ENCODE measurements around the gene FILIP1. TPM values are rescaled to one million over a fixed set of nuclear protein-coding genes. Genes with fewer than 3 reads are reported as not detected.
"Not testable (repeated sequence)": the region's sequence is repeated elsewhere in the genome, so short reads cannot be mapped to it uniquely, and the experiment has no call there.

FILIP1 gene
- total RNA-seq, 1 experiment from 2014 or later: not detected

DNA sequence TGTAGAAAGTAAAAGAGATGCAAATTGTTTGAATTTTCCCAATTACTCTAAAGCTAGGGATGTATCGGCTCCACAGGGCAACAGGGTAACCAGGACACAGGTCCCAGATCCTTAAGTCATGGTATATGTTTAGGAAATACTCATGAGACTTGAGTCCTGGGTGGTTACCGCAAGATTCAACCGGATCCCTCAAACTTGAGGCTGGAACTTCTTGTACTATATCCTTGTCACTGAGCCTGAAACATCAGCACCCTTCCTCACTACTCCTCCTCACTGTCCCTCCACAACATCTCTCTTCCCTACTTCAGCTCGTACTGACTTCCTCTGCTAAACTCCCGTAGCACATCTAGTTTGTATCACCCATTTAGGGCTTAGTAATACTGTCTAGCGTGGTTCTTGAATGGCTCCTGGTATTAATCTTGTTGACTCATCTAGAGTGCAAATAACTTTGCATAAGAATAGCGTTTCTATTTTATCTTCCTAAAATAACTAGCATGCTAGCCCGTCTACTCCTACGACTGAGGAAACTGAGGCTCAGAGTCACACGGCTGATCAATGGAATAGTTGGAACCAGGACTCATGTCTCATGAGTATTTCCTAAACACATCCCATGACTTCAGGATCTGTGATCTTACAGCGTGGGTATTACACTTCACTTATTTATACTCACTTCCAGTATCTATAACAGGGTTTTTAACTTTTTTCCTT lies 72.1 kb downstream of the FILIP1 start:
- DNase-seq (ENCODE audit: low spot score): no peak

DNA sequence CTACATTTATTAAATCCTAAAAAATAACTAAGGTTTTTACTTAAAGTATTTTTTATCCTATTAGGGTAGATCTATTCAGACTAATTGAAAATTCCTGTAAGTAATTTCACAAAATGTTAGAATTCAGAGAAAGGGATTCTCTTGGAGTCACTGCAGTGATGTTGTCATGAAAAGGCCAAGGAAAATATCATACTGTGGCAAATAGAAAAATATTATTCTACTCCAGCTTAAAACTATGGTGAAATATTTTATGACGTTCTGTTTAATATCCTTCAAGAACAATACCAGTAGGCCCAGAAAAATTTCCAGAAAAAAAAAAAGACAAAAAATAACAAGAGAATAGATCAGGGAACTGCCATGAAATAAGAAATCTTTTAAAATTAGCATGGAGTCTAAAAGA lies 73.6 kb downstream of the FILIP1 start:
- no peak for DNase-seq (ENCODE audit: low spot score)

DNA sequence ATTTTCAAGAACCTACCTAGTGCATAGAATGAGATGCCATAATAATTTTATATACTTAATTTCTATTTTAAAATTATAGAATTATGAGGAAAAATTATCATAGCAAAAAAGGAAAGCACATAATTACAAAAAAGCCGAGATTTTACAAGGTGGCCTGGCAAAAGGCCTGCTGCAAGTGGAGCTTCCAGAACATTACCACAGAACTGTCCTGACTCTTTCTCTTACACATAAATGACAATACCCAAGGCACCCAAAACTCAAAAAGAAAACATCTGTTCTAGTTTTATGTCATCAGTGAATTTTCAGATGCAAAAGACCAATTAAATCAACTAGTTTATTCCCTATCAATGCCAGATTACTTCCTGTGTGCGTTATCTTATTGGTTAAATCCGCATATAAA lies 74.2 kb downstream of the FILIP1 start:
- no peak for DNase-seq (ENCODE audit: low spot score)

DNA sequence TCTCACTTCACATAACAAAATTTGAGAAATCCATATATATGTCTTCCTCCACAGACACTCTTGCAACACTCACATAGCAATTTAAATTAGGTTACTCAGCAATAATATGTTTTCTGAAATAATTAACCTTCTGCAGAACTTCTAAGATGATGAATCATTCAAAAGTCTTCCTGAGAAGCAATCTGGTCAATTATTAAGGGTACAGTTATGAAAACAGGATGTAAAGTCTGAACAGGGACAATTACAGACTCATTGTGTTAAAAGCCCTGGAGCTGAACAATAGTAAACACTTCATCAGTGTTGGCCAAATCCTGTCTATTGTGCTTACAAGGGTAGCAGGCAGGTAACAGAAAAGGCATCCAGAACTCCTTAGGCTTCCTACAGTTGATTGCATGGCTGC lies 75.4 kb downstream of the FILIP1 start:
- DNase-seq (ENCODE audit: low spot score): no peak

DNA sequence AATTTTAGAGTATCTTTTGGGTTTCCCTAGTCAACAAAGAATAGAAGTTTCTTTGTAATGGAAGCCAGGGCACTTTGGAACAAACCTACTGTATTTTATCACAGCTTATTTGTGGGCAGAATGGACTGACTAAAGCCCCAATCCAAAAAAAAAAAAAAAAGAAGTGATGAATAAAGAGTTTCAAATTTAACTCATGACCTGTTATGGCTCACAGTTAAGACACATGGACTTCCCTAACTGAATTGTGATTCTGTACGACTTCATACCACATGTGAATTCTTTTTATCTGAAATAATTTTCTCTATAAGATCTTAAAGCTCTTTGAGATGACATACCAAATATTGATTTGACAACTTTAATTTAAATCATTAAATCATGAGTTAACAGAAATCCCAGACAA lies 77.2 kb downstream of the FILIP1 start:
- DNase-seq (ENCODE audit: low spot score): no peak

DNA sequence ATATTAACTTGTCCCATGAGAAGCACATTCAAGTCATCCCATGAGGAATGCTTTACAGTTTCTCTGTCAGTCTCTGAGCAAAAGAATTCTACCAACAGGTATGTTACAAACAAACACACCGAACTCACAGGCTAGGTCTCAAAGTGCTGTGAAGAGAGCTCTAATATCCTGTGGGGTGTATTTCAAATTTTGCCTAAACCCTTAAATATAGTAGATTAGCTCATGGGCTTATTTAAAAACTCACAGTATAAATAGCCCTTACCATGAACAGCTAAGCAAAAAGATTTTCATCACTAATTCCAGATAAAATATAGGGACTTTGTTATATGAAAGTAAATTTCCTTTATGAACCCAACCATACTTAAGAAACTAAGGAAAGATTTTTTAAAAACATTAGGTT lies 77.8 kb downstream of the FILIP1 start:
- DNase-seq (ENCODE audit: low spot score): no peak

DNA sequence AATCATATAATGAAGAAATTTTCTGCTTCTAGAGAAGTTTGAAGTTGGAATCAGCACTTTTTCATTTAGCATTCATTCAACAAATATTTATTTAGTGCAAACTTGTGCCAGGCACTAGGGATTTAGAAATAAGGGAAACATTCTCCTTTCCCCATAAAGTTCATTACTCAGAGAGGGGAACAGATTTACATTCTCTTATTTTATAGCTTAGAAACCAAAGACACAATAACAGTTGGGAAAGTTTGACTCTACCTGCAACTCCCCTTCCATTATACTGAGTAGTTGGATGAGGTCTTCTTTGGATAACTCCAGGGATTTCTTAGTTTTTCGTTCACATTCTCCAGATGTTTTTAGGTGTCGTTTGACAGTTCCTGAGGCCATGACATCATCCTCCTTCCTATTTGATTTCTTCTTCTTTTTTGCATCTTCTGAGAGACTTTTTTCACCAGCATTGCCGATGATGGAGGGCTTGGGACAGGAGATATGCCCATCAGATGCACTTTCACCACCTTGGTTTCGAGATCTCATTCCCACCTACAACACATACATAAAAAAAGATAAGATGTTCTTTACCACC lies 79.1 kb downstream of the FILIP1 start:
- DNase-seq (ENCODE audit: low spot score): no peak

DNA sequence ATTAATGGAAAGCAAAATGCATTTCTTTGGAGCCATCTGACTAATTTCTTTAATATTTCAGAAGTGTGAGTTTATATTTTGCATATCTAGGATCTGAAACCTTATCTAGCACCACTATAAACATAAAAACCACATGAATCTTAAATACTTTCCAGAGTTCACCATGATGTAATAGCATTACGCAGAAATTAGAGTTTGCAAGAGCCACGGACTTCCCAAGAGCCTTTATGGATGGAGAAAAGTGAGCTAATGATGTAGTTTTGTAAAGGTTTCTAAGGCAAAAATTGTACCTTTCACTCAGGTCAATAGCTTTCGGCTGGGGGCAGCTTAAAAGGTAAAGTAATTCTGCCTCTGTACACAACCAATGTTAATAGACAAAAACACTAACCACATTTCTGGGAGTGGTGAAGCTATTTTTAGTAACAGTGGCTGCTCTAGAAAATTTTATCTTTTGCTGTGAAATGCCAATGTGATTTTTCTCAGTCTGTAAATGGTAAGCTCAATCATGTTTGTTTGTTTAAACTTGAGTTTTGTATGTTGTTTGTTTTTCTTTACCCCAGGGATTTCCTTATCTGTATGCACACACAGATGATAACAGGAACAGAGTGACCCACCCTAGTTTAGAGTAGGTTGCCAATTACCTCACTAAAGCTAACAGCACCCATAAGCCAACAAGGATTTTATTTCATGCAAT lies 80.5 kb downstream of the FILIP1 start:
- DNase-seq (ENCODE audit: low spot score): no peak

DNA sequence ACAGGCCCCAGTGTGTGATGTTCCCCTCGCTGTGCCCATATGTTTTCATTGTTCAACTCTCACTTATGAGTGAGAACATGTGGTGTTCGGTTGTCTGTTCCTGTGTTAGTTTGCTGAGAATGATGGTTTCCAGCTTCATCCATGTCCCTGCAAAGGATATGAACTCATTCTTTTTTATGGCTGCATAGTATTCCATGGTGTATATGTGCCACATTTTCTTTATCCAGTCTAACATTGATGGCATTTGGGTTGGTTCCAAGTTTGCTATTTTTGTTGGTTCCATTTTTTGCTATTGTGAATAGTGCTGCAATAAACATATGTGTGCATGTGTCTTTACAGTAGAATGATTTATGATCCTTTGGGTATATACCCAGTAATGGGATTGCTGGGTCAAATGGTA lies 83.0 kb downstream of the FILIP1 start:
- DNase-seq (ENCODE audit: low spot score): not testable (repeated sequence)

DNA sequence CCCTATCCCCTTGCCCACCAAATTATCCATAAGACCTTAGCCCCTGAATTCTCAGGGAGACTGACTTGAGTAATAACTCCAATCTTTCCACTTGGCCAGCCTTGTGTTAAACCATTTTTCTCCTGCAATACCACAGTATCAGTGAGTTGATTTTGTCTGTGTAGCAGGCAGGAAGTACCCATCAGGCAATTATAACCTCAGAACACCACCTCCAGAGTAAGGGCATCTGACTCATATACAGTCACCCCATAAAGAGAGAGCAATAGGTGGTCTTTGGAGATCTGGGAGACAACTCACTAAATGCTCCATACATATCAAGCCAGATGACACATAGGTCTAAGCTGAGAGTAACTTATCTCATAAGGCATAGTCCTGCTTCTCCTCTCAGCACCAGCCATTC lies 83.7 kb downstream of the FILIP1 start:
- DNase-seq (ENCODE audit: low spot score): no peak

DNA sequence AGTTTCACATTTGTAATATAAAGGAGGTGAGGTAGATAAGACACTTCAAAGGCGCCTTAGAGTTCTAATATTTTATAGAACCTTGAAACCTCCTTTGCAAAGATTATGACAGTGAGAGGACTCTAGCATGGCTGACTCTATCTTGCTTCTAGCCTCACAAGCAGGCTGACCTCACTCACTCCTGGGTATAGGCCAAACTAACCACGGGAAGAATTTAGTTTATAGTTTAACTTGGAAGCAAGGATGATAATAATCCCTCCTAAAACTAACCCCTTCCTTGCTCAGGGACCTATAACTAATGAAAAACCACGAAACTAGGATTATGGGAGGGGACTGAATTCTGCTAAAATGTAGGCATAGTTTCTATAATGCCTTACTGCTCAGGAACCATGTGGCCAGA lies 84.3 kb downstream of the FILIP1 start:
- DNase-seq (ENCODE audit: low spot score): no peak

DNA sequence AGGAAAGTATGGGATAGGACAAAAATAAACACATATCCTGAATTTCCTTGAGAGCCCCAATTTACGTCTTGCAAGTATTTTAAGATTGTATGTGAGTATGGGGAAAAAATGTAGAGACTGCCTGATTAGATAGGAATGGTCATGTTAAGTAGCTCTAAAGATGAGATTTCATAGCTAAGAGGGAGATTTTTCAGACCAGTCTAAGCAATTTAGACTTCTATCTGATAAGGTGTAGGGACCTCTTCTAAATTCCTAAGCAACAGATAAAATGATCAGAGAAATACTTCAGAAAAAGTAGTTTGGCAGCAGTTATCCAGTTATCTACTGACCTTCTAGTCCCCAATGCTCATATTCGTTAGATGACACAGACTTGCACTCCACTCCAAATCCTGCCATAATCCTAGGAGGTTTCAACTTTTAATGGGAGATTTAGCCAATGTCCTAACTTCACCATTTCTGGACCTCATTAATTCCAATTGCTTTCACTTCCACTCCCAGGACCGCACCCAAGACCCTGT lies 90.0 kb downstream of the FILIP1 start:
- no peak for DNase-seq (ENCODE audit: low spot score)

DNA sequence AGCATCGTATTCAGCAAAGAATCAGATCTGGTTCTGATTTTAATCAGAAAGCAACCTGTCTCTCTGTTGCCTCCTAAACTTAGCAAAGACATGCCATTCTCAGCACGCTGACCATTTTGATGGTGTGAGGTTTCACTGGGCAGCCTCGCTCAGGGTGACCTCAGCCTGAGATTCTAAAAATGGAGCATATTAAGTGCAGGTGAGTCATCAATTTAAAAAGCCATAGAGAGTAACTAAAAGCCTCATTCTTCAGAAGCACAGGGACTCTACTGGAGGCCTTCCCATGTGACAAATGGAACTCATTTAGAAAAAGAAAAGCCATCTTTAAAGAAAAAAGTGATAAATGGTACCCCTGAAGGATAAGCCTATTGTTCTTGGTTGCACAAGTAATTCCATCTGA lies 91.3 kb downstream of the FILIP1 start:
- no peak for DNase-seq (ENCODE audit: low spot score)

DNA sequence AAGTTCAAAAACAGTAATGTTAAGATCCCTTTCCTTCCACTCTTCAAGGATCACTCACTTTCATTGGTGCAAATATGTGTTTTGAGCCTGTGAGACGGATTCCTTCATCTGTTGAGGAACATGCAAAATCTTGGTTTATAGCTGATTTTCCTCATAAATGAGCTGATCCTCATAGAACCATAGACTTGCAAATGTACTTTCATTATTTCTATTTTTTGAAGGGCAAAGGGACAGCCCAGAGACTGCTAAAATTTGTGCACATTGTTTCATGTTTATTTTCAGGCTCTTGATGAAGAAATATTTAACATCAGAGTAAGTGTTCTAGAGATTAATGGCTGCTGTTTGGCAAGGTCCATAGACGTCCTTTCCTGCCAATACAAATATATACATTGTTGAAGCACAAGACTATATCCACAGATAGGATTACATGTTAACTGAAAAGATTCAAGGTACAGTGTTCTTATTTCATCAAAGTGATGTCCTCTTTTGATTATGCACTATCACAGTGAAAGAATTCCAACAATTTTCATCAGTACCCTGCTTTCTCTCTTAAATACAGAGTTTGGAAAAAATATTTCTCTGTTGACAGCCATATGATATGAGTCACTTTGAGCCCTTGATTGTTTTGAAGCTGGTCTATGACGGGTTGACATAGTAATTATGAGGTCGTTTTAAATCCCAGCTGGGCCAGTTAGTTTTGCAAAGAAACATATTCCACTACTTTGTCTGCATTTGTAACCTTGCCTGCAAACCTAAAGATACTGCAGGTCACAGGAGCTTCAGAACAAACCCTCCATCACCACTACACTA lies 95.7 kb downstream of the FILIP1 start:
- no peak for DNase-seq (ENCODE audit: low spot score)

DNA sequence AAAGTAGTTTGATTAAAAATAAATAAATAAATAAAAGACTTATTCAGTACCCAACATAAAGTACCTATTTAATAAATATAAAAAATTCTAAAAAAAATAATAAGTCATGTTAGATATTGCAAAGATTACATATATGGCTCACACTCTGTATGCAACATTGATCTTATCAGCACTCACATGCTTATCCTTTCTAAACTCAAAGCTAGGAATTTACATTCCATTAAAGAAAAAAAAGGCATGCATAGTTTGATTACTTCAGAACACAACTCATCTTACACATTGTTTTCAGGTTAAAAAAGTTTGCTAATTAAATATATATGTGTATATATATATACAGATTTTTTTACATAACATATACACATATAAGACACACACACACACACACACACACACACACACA lies 96.4 kb downstream of the FILIP1 start:
- DNase-seq (ENCODE audit: low spot score): no peak

DNA sequence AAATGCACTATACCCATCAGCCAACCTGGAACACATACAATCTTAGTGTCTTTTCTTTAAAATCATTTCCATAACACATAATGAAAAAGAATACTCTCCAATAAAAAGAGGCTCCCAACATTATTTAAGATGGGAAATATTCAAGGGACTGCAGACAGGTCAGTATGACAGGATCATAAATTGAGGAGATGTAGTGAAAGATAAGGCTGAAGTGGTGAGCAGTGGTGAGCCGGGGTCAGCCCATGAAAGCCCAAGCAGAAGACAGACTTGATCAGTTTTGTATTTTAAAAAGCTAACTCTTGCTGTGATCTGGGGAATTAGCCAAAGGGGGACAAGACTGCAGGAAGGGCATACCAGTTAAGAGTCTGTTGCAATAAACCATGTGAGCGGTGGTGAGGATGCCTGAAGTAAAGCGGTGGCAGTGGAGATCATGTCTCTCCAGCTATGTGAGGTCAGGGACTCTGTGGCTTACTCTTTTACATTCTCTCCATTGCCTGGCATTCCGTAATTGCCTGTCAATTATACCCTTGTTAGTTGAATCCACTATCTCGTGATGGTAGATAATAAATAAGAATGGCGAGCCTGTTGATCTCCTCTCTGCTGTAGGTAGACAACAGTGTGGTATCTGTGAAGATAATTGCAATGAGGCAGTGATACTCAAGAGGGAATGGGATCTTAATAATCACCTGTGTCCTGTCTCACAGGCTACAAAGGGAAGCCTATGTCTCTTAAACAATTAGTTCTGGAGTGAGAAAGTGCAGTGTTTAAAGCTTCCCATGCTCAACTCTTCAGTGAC lies 97.4 kb downstream of the FILIP1 start:
- no peak for DNase-seq (ENCODE audit: low spot score)

DNA sequence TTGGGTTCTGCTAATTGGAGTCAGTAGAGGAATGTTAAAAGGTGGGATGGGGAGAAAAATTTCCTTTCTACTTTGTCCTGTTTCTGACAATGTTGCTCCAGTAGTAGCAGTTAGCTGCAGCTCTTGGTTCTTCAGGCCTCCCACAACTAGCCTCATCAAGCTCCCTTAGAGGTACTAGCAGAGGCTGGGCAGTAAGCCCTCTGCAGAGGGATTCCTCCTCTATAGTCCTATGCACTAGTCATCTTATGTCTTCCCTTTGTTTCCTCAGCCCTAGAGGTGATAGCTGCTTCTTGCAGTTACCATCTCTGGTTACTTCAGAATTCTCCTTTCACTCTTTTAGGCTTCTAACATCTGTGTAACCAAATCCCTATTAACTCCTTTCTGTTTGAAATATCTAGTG lies 99.8 kb downstream of the FILIP1 start:
- DNase-seq (ENCODE audit: low spot score): no peak

DNA sequence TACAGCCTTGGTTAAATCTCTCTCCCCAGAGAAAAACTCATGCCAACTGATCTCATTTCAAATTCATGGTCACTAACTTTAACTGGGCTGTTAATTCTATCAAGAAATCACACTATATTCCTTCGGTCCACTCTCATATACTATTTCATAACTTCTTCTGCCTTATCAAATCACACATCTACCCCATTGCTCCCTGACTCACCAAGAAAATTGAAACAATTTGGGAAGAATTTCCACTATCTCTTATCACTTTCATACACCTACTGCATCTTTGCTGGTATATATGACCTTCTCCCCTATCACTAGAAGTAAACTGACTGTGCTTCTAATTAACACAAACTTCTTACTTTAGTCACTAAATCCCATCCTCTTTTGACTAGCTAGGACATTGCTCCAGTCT lies 102.3 kb downstream of the FILIP1 start:
- no peak for DNase-seq (ENCODE audit: low spot score)

DNA sequence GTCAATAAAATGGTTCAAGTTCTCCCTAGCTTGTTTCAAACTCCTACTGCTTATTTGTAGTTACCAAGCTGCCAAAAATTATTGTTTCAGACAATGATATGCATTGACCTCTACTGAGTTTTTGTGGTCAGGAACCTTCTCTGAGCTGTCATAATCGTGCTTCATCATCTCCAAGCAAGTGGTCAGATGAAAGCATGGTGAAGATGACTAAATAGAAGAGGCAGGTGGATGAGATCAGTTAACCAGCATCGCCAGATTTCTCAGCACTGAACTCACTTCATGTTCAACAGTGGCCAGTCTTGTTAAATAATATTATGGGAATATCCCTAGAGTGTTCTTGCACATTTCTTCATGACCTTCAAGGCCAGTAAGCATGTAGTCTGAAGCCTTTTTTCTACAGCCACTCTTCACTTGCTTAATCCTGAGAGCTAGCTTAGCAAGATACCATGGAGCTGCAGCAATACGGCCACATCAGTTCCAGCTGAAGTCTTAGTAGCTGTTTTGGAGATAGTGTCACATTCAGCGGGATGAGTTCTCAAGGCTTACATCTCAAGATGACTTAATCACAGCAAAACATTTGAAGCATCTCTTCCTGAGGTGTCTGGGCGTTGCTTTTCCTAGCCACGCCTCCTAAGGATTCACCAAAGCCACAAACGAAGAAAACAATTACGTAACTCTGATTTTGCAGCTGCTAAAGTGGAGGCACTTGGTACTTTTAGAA lies 107.4 kb downstream of the FILIP1 start:
- DNase-seq (ENCODE audit: low spot score): no peak

DNA sequence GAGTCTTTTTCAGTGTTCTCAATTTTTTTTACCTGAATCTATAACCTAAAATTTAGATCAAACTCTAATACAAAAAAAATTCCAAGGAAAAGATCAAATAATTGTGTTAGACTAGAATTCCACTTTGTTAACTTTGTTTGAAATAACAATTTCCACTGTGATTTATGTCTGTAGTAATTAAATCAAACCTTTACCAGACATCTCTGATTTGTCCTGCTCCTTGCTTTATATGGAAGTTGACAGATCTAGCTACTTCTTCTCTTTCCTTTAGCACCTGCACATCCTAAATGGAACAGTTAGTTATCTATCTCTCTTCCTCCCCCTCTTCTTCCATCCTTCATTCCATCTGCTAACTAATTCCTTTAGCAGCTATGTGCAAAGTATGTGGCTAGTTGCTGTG lies 109.5 kb downstream of the FILIP1 start:
- DNase-seq (ENCODE audit: low spot score): no peak

DNA sequence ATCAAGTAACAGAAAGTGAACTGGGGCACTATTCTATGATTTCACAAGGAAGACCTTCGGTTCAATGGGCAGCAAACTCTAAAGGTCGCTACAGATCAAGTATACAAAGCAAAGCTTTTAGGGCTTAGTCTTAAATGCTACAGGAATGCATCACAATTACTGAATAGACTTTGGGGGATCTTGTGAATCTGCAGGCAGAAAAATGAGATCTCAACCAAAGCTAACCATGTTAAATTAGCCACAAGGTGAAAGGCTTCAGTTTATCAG lies 111.0 kb downstream of the FILIP1 start:
- no peak for DNase-seq (ENCODE audit: low spot score)
